ENCODE measurements around the gene PCP4L1. TPM values are rescaled to one million over a fixed set of nuclear protein-coding genes. Genes with fewer than 3 reads are reported as not detected.

Gene PCP4L1
- total and polyA plus RNA-seq, 2 donors (not counting 1 experiment from before 2014, with no cell fraction given), result not detected

GRCh38 chr1:161229896-161230295 lies 28.6 kb upstream of the PCP4L1 start:
- Mint-ChIP-seq H3K4me3 (no peak overlapping the region), H3K9me3 (ENCODE audit: insufficient read depth) (no peaks in the 10 kb centered on the region), H3K27me3 (no peaks in the 10 kb centered on the region), H3K4me1 (peaks cover 31% of the 10 kb centered on the region), H3K27ac (no peak overlapping the region)
- Histone ChIP-seq H3K79me2 (ENCODE audit: control insufficient read depth, insufficient read depth, low read length) (peaks cover 7% of the 10 kb centered on the region), H4K20me1 (ENCODE audit: control insufficient read depth, insufficient read depth, low read length, poor library complexity, severe bottlenecking) (no peaks in the 10 kb centered on the region), H3K4me2 (replicated peaks; ENCODE audit: low read depth, low read length, poor library complexity, severe bottlenecking) (no peak overlapping the region), H3K27ac (ENCODE audit: low read length in 2 of 2) (no peak overlapping the region), H3K9ac (ENCODE audit: low read length) (no peak overlapping the region), H2AFZ (ENCODE audit: insufficient read depth, low read depth, low read length, poor library complexity, severe bottlenecking) (no peak overlapping the region), H3K9me3 (ENCODE audit: control extremely low read depth in 1 of 3, control insufficient read depth in 2 of 3, insufficient read depth in 1 of 3, low read length in 2 of 3) (no peaks in the 10 kb centered on the region), H3K4me3 (ENCODE audit: control extremely low read depth in 1 of 5, extremely low read depth in 1 of 5, insufficient read depth in 1 of 5, low read depth in 2 of 5, low read length in 4 of 5) (no peak overlapping the region), H3K27me3 (replicated peaks in 1 of 4; ENCODE audit: control extremely low read depth in 1 of 4, control insufficient read depth in 3 of 4, insufficient read depth in 4 of 4, low read length in 3 of 4) (no peaks in the 10 kb centered on the region), H3K36me3 (replicated peaks in 1 of 2; ENCODE audit: control extremely low read depth in 1 of 2, control insufficient read depth in 1 of 2, extremely low read depth in 1 of 2, insufficient read depth in 2 of 2, low read length in 1 of 2) (peaks cover 1 to 18% of the 10 kb centered on the region in 2 experiments), H3K4me1 (ENCODE audit: control insufficient read depth in 2 of 2, insufficient read depth in 2 of 2, low read length in 2 of 2) (peaks cover 22 to 29% of the 10 kb centered on the region in 2 donors)
- 89% methylated on average over 3 of the region's 3 CpGs for WGBS (ENCODE audit: insufficient coverage)
- ATAC-seq (ENCODE audit: low read depth) (no peak), DNase-seq (no peak)
- intact Hi-C loops (cut with micrococcal nuclease), result loop anchor here (5.0 kb wide), 2 partner anchors 38 to 62 kb away; no protein-coding TSS in a partner anchor
- POLR2A ChIA-PET, result no interaction called here
- CTCF ChIA-PET, result interaction anchor here (0.9 to 10.0 kb wide), 8 partner anchors 10 to 151 kb away, joined by 3 to 104 read pairs (median 6); partner anchors contain the start of genes CFAP126 and NDUFS2
- TF ChIP-seq EZH2 (IDR thresholded peaks at IDR 0.05; ENCODE audit: borderline replicate concordance, insufficient read depth, low read depth, low read length, poor library complexity, severe bottlenecking), result no peak
- TF ChIP-seq CTCF (IDR thresholded peaks at IDR 0.05), result no peak

DNA sequence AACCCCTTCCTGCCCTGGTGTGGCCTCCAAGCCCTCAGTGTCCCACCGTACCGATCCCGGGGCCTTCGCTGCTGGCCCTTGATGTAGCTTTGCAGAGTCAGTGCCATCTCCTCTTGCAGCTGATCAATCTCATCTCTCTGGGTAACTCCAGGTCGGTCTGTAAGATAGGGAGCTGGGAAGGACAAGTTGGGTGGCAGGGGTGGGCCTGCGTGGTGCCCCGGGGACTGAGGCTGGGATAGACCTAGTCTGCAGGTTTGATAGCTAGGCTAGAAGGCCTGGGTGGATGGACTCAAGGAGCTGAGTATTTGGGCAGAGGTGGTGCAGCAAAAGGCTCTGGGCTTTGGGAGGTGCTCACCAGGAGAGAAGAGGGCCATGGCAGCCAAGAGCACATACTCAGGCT lies 27.8 kb upstream of the PCP4L1 start:
- WGBS (ENCODE audit: insufficient coverage), result 98% methylated on average over 7 of the region's 7 CpGs

More for the DNA sequence above, 27.8 kb upstream of the PCP4L1 start:
- no peak overlapping the region for H2AFZ ChIP-seq (ENCODE audit: insufficient read depth, low read depth, low read length, poor library complexity, severe bottlenecking)
- H3K4me3 ChIP-seq (ENCODE audit: control extremely low read depth in 1 of 5, extremely low read depth in 1 of 5, insufficient read depth in 1 of 5, low read depth in 2 of 5, low read length in 4 of 5), result no peak overlapping the region
- H4K20me1 ChIP-seq (ENCODE audit: control insufficient read depth, insufficient read depth, low read length, poor library complexity, severe bottlenecking), result no peaks in the 10 kb centered on the region
- TF ChIP-seq EZH2 (IDR thresholded peaks at IDR 0.05; ENCODE audit: borderline replicate concordance, insufficient read depth, low read depth, low read length, poor library complexity, severe bottlenecking) (no peak), CTCF (IDR thresholded peaks at IDR 0.05) (no peak)
- CTCF ChIA-PET, result interaction anchor here (0.7 to 10.0 kb wide), 12 partner anchors 11 to 279 kb away, joined by 3 to 104 read pairs (median 4); partner anchors contain the start of genes CFAP126 and NDUFS2
- peaks cover 17 to 21% of the 10 kb centered on the region in 2 donors for H3K4me1 ChIP-seq (ENCODE audit: control insufficient read depth in 2 of 2, insufficient read depth in 2 of 2, low read length in 2 of 2)
- POLR2A ChIA-PET, result interaction anchor here (0.6 kb wide), 1 partner anchor 150 kb away, joined by 4 read pairs; no protein-coding TSS in a partner anchor
- peaks cover 1 to 18% of the 10 kb centered on the region in 2 experiments for H3K36me3 ChIP-seq (replicated peaks in 1 of 2; ENCODE audit: control extremely low read depth in 1 of 2, control insufficient read depth in 1 of 2, extremely low read depth in 1 of 2, insufficient read depth in 2 of 2, low read length in 1 of 2)
- no peak overlapping the region for H3K27ac ChIP-seq (ENCODE audit: low read length in 2 of 2)
- Mint-ChIP-seq H3K9me3 (ENCODE audit: insufficient read depth) (no peaks in the 10 kb centered on the region), H3K4me3 (no peak overlapping the region), H3K4me1 (peaks cover 25% of the 10 kb centered on the region), H3K27me3 (peaks cover 5% of the 10 kb centered on the region), H3K27ac (no peak overlapping the region)
- ATAC-seq (ENCODE audit: low read depth), result no peak
- intact Hi-C loops (cut with micrococcal nuclease), result no loop called here
- H3K27me3 ChIP-seq (replicated peaks in 1 of 4; ENCODE audit: control extremely low read depth in 1 of 4, control insufficient read depth in 3 of 4, insufficient read depth in 4 of 4, low read length in 3 of 4), result no peaks in the 10 kb centered on the region
- H3K79me2 ChIP-seq (ENCODE audit: control insufficient read depth, insufficient read depth, low read length), result peaks cover 7% of the 10 kb centered on the region
- H3K4me2 ChIP-seq (replicated peaks; ENCODE audit: low read depth, low read length, poor library complexity, severe bottlenecking), result no peak overlapping the region
- no peaks in the 10 kb centered on the region for H3K9me3 ChIP-seq (ENCODE audit: control extremely low read depth in 1 of 3, control insufficient read depth in 2 of 3, insufficient read depth in 1 of 3, low read length in 2 of 3)
- no peak overlapping the region for H3K9ac ChIP-seq (ENCODE audit: low read length)
- DNase-seq, result no peak

Measured in B cell (primary cell).